HG03064 (cell line): ENCODE results near the gene NCAN.

Experiments
- ATAC-seq: cut with Tn5 transposase; IDR thresholded peaks from one replicate; pipeline ENCODE4 v1.9.1; 2021; ENCODE audit warnings: low read depth; ENCODE audit not compliant: unreplicated experiment

The NCAN gene

DNA sequence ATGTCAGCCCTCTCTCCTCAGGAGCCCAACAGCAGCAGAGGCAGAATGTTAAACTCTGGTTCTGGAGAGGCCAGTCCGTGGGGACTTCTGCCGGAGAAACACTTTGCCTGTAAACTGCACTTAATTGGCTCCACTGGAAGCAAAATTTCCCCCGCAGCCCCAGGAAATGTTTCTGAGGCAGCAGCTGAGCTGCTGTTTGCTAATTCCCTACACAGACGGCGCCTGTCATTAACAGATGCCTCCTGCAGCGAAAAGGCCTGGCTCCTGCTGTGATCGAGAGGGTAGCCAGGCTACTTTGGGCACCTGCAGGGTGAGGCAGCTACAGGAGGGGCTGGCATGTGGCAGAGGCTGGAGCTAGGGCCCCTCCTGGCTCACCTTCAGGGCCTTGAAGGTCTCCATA lies 66.6 kb downstream of the NCAN start:
- no peak for ATAC-seq

DNA sequence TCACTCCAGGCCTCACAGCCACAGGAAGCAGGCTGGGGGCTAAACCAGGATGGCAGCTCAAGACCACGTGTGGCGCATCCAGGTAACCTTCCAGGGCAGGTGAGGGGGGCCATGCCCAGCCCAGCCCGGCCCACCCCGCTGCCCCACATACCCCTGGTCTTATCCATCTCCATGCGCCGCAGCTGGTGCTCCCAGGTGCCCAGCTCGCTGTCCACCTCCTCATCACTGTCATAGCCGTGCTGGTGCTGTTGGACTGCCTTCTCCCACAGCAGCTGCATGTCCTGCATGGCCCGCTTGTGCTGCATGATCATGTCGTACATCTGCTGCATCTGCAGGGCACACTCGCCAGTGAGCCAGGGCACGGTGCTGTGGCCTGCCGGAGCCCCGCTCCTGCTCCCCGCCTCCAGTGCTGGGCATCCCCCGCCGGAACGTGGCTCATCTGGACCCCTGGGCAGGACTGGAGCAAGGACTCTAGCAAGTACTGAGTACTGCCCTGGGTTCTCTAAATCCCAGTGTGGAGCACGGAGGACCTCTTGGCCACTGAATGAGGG lies 67.4 kb downstream of the NCAN start:
- ATAC-seq = no peak

DNA sequence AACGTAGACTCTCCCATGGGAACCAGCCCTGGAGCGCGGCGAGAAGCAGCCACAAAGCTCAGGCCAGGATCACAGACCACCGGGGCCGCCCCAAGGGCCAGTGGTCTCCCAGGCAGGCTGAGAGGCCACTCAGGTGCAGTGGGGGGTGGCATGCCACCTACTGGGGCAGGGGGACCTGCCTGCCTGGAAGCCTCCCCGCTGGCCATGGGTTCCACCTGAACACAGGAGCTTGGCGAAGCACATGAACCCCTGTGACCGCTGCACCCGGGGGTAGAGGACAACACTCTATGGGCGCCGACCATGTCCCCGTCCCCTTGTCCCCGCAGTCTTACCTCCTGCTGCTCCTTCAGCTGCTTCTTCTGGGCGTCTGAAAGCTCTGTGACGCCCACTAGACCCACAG lies 68.1 kb downstream of the NCAN start:
- ATAC-seq = no peak

DNA sequence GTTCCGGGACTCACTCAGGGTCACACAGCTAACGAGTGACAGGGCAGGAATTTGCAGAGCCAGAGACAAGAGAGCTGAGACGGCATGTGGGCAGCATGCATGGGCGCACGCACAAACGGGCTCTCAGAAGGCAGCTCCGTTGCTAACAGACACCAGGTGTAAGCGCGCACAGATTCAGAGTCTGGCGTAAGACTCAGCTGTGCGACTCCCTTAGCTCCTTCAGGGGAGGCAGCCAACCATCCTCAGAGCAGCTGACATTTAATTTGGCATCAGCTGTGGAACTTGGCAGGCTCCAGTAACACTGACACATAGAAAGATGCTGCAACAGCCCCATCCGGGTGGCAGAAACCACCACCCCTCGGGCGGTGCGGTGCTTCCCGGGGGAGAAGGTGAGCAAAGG lies 68.8 kb downstream of the NCAN start:
- no peak for ATAC-seq

DNA sequence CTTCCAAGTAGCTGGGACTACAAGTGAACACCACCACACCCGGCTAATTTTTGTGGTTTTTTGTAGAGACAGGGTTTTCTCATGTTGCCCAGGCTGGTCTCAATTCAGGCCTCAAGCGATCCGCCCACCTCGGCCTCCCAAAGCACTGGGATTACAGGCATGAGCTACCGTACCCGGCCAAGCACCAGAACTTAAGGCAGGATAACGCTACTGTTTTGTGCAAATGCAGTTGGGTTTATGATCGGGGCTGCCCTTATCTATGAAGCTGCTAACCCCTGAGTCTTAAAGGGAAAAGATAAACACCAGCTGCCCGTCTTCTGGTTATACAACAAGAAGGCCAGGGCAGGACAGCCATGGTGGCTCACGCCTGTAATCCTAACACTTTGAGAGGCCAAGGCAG lies 73.9 kb downstream of the NCAN start:
- no peak for ATAC-seq

DNA sequence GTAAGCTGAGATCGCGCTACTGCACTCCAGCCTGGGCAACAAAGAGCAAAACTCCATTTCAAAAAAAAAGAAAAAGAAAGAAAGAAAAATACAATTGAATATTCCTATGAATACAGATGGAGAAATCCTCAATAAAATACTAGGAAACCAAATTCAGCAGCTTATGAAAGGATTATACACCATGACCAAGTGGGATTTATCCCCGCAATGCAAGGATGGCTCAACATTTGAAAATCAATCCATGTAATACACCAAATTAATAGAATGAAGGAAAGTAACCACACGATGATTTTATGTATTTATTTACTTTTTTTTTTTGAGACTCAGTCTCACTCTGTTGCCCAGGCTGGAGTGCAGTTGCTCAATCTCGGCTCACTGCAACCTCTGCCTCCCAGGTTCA lies 80.8 kb downstream of the NCAN start:
- no peak for ATAC-seq

DNA sequence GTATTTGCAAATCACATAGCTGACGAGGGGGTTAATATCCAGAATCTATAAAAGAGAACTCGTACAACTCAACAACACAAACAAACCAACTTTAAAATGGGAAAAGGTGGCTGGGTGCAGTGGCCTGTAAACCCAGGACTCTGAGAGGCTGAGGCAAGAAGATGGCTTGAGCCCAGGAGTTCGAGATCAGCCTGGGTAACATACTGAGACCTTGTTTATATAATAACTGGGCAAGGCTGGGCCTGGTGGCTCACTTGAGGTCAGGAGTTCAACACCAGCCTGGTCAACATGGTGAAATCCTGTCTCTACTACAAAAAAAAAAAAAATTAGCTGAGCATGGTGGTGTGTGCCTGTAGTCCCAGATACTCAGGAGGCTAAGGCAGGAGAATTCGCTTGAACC lies 83.2 kb downstream of the NCAN start:
- no peak for ATAC-seq

DNA sequence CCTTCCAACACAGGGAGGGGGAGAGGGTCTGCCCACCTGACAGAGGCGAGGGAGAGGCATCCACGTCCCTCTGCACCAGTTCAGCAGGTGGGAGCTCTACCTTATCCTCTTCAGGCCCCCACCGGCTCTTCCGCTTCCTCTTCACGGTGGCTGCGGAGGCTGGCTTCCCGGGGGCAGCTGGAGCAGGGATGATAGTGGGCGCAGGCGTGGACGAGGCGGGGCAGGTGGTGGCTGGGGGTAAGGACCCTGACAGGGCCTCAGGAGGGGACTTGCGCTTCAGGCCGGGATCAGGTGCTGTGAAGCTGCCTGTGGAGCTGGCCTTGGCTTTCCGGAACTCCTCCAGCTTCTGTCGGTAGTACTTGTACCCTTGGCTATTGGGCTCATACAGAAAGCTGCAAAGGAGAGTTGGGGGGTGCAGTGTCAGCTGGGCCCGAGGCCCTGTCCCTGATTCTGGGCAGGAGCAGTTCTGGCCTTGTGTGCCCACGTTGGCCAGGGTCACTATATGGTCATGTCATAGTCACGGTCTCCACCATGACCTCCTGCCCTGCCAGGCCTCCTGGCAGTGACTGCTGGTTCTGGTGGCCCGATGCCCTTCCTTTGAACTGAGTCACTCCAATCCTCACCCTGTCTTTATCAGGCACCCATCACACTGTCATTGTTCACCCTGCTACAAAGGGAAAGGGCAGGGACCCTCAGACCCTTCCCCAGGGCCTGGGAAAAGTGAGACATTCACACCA lies 85.4 kb downstream of the NCAN start:
- no peak for ATAC-seq

DNA sequence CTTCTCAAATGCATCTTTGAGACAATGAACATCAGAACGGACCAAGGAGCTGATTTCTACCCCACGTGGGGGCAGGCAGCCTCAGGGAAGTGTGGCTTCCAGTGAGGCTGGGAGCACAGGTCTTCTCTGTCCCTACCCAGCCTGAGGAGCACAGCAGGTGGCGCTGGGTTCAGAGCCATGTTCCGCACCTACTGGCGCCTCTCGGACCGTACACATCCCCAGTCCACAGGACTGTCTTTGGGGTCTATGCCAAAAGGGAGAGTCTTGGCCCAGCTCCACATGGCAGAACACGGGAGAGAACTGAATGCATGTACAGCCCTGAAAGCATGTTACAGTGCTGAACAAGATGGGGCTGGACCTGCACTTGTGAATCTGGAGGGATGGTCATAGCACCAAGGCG lies 86.0 kb downstream of the NCAN start:
- no peak for ATAC-seq

DNA sequence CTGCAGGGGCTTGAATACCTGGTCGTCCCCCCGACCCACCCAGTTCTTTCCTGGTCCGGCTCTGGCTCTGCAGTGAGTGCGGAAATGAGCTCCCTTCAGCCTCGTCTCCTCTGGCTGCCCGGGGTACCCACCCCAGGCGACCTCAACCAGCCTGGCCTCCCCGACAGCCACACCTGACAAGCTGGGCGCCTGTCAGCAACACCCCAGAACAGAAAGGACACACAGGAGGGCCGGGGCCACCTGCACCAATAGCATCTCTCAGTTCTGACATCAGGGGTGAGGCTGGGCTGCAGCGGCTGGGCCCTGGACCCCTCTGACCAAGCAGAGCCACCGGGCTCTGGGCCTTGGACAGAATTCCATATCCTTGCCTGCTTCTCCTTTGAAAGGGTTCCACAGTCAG lies 88.9 kb downstream of the NCAN start:
- no peak for ATAC-seq
